KBM-7 (cell line): ENCODE data around the gene CYP4F2.
"Not testable (repeated sequence)": the region's sequence is repeated elsewhere in the genome, so short reads cannot be mapped to it uniquely, and the experiment has no call there.

Experiments
- DNase-seq: peaks from one replicate; pipeline ENCODE4 v3.0.0-alpha.2; 2015
- in situ Hi-C: fragments of 300-500 bp; cut with MboI; formaldehyde crosslinking; loops from 2 replicates; pipeline ENCODE4 v1.14.3; 2020; ENCODE audit warnings: low sequenced_read_pairs, low pct_unique_long_range_greater_than_20kb, mixed read lengths

Gene CYP4F2

GRCh38 chr19:15864824-15865223, 33.0 kb downstream of the CYP4F2 start:
- DNase-seq: peak; percentile 37
- in situ Hi-C loops: no loop called here

DNA sequence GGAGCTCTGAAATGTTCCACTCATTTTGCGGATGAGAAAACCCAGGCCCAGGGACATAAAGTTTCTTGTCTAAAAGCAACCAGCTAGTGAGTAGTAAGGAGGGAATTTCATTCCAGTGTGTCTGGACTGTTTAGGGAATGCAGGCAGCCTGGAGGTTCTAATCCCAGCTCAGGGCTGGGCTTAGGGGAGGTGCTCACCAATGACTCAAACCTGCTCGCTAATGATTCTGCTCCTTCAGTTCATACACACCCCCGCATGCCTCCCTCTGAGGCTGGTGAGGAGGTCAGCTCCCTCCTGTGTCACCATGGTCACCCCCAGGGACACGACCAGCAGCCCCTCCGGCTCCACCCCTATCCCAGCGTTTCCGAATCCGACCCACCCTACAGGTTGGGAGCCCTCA, 34.6 kb downstream of the CYP4F2 start:
- no peak for DNase-seq
- in situ Hi-C loops: no loop called here

GRCh38 chr19:15862444-15862843, 35.4 kb downstream of the CYP4F2 start:
- in situ Hi-C loops: no loop called here
- no peak for DNase-seq

DNA sequence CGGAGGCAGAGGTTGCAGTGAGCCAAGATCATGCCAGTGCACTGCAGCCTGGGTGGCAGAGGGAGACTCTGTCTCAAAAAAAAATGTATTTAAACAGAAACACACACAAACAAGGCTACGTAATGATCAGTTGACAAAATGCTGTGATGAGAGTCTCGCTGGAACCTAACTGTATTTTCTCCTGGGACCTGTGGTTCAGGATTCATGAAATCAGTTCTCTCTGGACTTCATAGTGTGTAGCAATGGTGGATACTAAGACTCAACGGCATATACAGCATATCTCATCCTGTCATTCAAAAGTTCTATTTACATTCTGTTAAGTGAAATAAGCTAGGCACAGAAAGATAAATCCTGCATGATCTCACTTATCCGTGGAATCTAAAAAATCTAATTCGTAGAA, 37.4 kb downstream of the CYP4F2 start:
- in situ Hi-C loops: no loop called here
- DNase-seq: no peak

- no peak for DNase-seq
- in situ Hi-C loops: no loop called here
Observed at GRCh38 chr19:15859187-15859586, 38.7 kb downstream of the CYP4F2 start.

DNA sequence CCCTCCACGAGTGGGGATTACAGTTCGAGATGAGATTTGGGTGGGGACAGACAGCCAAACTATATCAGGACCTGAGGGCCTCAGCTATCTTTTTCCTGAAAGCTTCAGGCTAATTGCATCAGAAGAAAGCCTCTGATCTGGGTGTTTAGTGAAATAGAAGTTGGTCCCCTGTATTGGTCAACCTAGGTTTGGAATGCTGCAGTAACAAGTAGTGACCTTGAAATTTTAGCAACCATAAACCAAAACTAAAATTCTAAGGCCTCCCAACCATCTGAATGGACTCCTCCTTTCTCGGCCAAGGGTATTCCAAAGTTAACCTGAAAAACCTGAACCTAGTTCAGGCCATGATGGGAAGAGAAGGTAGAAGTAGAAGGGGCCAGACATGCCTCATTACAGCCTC, 47.5 kb downstream of the CYP4F2 start:
- DNase-seq: no peak
- in situ Hi-C loops: no loop called here

- DNase-seq: no peak
- in situ Hi-C loops: no loop called here
Observed at GRCh38 chr19:15846923-15847322, 51.0 kb downstream of the CYP4F2 start.

GRCh38 chr19:15843894-15844222, 54.0 kb downstream of the CYP4F2 start:
- in situ Hi-C loops: not testable (repeated sequence)
- DNase-seq: peak; percentile 65

DNA sequence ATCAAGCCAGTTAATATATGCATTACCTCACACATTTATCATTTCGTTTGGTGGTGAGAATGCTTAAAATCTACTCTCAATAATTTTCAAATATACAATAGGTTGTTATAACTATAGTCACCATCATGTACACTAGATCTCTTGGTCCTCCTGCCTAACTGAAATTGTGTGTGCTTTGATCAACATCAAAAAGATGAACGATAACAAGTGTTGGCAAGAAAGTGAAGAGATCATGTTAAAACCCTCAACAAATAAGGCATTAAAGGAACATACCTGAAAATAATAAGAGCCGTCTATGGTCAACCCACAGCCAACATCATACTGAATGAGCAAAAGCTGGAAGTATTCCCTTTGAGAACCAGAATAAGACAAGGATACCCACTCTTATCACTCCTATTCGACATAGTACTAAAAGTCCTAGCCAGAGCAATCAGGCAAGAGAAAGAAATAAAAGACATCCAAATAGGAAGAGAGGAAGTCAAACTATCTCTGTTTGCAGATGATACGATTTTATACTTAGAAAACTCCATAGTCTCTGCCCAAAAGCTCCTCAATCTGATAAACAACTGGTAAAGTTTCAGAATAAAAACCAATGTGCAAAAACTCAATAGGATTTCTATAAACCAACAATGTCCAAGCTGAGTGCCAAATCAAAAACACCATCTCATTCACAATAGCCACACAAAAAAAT, 54.5 kb downstream of the CYP4F2 start:
- no peak for DNase-seq
- in situ Hi-C loops: no loop called here

- in situ Hi-C loops: no loop called here
- peak; percentile 24 for DNase-seq
Observed at GRCh38 chr19:15841875-15842569, 55.9 kb downstream of the CYP4F2 start.

GRCh38 chr19:15840833-15841232, 57.0 kb downstream of the CYP4F2 start:
- no peak for DNase-seq
- in situ Hi-C loops: no loop called here

DNA sequence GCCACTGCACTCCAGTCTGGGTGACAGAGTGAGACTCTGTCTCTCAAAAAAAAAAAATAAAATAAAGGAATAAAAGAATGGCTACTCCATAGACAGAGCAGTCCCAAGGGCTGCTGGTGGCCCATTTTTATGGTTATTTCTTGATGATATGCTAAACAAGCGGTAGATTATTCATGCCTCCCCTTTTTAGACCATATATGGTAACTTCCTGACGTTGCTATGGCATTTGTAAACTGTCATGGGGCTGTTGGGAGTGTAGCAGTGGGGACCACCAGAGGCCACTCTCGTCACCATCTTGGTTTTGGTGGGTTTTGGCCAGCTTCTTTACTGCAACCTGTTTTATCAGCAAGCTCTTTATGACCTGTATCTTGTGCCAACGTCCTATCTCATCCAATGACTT, 58.0 kb downstream of the CYP4F2 start:
- in situ Hi-C loops: not testable (repeated sequence)

DNA sequence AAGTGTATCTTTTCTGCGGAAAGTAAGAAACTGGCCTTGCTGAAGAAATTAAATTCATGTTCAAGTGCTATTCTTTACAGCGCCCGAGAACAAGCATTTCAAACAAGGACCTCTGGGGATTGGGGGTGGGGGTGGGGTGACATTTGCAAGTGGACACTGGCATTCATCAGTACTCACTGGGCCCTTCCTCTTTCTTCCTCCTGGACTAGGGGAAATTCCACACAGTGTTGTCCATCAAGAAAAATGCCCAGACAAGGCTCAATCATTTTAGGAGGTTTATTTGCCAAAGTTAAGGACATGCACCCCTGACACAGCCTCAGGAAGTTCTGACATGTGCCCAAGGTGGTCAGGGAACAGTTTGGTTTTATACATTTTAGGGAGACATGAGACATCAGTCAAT, 59.5 kb downstream of the CYP4F2 start:
- no peak for DNase-seq
- in situ Hi-C loops: no loop called here

More for the DNA sequence above, 58.0 kb downstream of the CYP4F2 start:
- DNase-seq: not testable (repeated sequence)

- DNase-seq: no peak
- in situ Hi-C loops: no loop called here
Observed at GRCh38 chr19:15837221-15837731, 60.6 kb downstream of the CYP4F2 start.

DNA sequence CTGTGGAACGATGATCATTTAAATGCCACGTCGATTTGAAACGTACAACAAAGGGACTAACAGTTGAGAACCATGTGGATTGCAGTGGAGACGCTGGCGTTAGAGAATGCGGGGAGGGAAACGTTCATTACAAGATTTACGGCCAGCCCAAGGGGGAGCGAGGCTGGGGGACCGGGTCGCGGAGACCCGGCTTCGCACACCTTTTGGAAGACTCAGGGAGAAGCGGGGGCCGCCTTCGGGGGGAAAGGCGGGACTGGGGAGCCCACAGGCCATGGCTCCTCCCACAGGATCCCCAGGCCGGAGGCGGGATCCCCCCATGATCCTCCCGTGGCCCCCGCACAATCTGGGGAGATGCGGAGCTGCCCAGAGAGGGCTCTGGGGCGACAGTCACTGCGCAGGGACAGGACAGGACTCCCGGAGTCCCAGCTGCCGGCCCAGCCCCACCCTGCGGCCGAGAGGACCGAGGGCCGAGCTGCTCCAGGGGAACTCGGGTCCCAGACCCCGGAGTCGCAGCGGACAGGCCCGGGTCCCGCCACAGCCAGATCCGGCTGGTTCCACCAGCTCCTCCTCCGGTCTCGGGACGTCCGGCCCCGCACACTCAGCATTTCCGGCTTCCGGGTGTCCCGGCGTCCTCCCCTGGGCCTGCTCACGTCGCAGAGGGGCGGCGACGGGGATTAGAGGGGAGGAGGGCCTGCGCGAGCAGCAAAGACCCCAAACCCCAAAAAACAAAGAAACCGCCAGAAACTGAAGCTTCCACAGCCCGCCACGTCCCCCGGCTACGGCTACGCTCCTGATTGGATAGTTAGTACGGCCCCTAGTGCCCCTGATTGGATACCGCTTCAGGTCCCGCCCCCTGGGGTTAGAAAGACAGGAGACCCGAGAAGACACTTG, 61.3 kb downstream of the CYP4F2 start:
- in situ Hi-C loops: no loop called here
- DNase-seq: peak; percentile 99

GRCh38 chr19:15835565-15836329, 62.1 kb downstream of the CYP4F2 start:
- peak; percentile 27 for DNase-seq
- in situ Hi-C loops: not testable (repeated sequence)

DNA sequence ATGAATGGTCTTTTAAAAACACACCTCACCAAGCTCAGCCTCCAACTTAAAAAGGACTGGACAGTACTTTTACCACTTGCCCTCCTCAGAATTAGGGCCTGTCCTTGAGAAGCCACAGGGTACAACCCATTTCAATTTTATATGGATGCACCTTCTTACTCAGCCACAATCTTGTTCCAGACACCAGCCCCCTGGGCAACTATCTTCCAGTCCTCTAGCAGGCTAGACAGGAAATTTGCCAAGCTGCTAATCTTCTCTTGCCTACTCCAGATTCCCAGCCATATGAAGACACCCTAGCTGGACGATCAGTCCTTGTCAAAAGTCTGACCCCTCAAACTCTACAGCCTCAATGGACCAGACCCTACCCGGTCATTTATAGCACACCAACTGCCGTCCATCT, 63.6 kb downstream of the CYP4F2 start:
- in situ Hi-C loops, DNase-seq: not testable (repeated sequence)

- in situ Hi-C loops: no loop called here
- DNase-seq: no peak
Observed at GRCh38 chr19:15831626-15832025, 66.2 kb downstream of the CYP4F2 start.

- DNase-seq: no peak
- in situ Hi-C loops: no loop called here
Observed at GRCh38 chr19:15829786-15830185, 68.1 kb downstream of the CYP4F2 start.
